Measurements from ENCODE around the gene LEPROT.
"Not testable (repeated sequence)": the region's sequence is repeated elsewhere in the genome, so short reads cannot be mapped to it uniquely, and the experiment has no call there.

Gene LEPROT

GRCh38 chr1:65420590-65421350 is at the start of gene LEPROT, which contains the start of gene LEPR:
TSS of gene LEPROT (plus strand) at chr1:65420668. CDS start at chr1:65420725, 57 bp downstream.
TSS of gene LEPR (plus strand) at chr1:65420668. CDS start at chr1:65565566, 144,898 bp downstream.
- FAIRE-seq = no peak

GRCh38 chr1:65371544-65371943 is 48.9 kb upstream of the LEPROT start:
- FAIRE-seq = no peak

- no peak for FAIRE-seq
These were observed 47.9 kb upstream of the LEPROT start for GRCh38 chr1:65372557-65372956.

- FAIRE-seq = no peak
These were observed 42.8 kb upstream of the LEPROT start for GRCh38 chr1:65377496-65378246.

GRCh38 chr1:65378247-65378946 is 42.1 kb upstream of the LEPROT start:
- no peak for FAIRE-seq

- not testable (repeated sequence) for FAIRE-seq
These were observed 36.0 kb upstream of the LEPROT start for GRCh38 chr1:65384426-65384825.

- FAIRE-seq = no peak
These were observed 34.0 kb upstream of the LEPROT start for GRCh38 chr1:65386439-65386838.

- FAIRE-seq = no peak
These were observed 32.6 kb upstream of the LEPROT start for GRCh38 chr1:65387821-65388220.

- no peak for FAIRE-seq
These were observed 31.4 kb upstream of the LEPROT start for GRCh38 chr1:65388908-65389695.

GRCh38 chr1:65392497-65392896 is 28.0 kb upstream of the LEPROT start:
- FAIRE-seq = no peak

GRCh38 chr1:65393347-65393746 is 27.1 kb upstream of the LEPROT start:
- no peak for FAIRE-seq

GRCh38 chr1:65393928-65394327 is 26.5 kb upstream of the LEPROT start:
- no peak for FAIRE-seq

- no peak for FAIRE-seq
These were observed 24.4 kb upstream of the LEPROT start for GRCh38 chr1:65395887-65396612.

- FAIRE-seq = no peak
These were observed 22.4 kb upstream of the LEPROT start for GRCh38 chr1:65398083-65398482.

GRCh38 chr1:65399003-65399402 is 21.5 kb upstream of the LEPROT start:
- no peak for FAIRE-seq

GRCh38 chr1:65401612-65402011 is 18.9 kb upstream of the LEPROT start:
- no peak for FAIRE-seq

- FAIRE-seq = no peak
These were observed 15.5 kb upstream of the LEPROT start for GRCh38 chr1:65404941-65405340.

- FAIRE-seq = no peak
These were observed 12.6 kb upstream of the LEPROT start for GRCh38 chr1:65407877-65408276.

- no peak for FAIRE-seq
These were observed 11.2 kb upstream of the LEPROT start for GRCh38 chr1:65409314-65409713.

- FAIRE-seq = no peak
These were observed 10.6 kb upstream of the LEPROT start for GRCh38 chr1:65409816-65410326.

GRCh38 chr1:65412256-65412983 is 8.0 kb upstream of the LEPROT start:
- FAIRE-seq = no peak

All from endometrium (tissue), 2 donors.